Coronary artery (tissue), 2 donors: Measurements from ENCODE around the gene MIPOL1.

Source experiments
- DNase-seq: peaks from one replicate; pipeline ENCODE4 v3.0.0-alpha.2; 2017; ENCODE audit warnings: low spot score
- H3K27ac ChIP-seq, 2 donors: fragments of 200-600 bp; sonication (generic); one replicate each; pipeline ENCODE4 v1.5.1; 2016 to 2019
- H3K4me3 ChIP-seq: fragments of 200-600 bp; sonication (generic); 2 replicates; pipeline ENCODE4 v1.5.1; 2016; ENCODE audit warnings: mild to moderate bottlenecking, moderate library complexity
- TF ChIP-seq, protein P1 (sequence below): fragments of 200-600 bp; sonication (generic); IDR thresholded peaks from one replicate; pipeline ENCODE4 v1.5.1; 2019; ENCODE audit warnings: antibody characterized with exemption

The MIPOL1 gene

DNA sequence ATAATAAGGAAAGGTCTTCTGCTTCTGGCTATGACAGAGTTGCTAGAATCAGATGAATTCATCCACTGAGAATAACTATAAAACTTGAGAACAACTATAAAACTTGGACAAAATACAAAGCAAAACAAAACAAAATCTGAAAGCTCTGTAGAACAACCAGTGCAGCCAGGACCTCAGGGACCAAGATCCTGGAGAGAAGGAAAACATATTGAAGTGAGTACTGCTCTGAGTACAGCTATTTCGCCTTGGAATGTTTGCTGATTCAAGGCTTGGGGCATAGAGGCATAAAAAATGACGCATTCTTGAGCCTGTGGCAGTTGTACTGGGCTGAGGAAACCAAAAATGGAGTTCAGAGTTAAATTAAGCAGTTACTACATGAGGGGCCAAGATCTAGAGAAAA, 375.6 kb downstream of the MIPOL1 start:
- Histone ChIP-seq H3K27ac (no peak overlapping the region), H3K4me3 (no peak overlapping the region)
- no peak for DNase-seq
- TF ChIP-seq, protein P1, sequence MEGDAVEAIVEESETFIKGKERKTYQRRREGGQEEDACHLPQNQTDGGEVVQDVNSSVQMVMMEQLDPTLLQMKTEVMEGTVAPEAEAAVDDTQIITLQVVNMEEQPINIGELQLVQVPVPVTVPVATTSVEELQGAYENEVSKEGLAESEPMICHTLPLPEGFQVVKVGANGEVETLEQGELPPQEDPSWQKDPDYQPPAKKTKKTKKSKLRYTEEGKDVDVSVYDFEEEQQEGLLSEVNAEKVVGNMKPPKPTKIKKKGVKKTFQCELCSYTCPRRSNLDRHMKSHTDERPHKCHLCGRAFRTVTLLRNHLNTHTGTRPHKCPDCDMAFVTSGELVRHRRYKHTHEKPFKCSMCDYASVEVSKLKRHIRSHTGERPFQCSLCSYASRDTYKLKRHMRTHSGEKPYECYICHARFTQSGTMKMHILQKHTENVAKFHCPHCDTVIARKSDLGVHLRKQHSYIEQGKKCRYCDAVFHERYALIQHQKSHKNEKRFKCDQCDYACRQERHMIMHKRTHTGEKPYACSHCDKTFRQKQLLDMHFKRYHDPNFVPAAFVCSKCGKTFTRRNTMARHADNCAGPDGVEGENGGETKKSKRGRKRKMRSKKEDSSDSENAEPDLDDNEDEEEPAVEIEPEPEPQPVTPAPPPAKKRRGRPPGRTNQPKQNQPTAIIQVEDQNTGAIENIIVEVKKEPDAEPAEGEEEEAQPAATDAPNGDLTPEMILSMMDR: no peak

DNA sequence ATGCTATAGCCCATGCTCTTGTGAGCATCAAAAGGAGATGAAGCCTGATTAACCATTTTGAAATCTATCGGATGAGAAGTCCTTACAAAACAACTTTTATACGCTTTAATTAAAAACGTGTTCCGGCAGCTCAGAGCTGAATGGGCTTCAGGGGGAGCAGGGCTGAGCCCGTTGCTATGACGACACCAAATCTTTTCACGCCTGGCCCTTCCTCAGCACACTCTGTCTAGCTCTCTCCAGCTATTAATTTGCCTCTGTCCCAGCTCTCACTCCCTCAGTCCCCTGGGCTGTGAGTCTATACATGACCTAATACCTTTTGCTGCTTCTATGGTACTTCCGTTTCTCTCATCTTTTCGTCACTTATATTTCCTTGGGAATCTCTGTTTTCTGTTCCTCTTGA, 381.5 kb downstream of the MIPOL1 start:
- no peak for DNase-seq
- no peak overlapping the region for H3K27ac ChIP-seq
- no peak overlapping the region for H3K4me3 ChIP-seq
- TF ChIP-seq, protein P1: no peak

DNA sequence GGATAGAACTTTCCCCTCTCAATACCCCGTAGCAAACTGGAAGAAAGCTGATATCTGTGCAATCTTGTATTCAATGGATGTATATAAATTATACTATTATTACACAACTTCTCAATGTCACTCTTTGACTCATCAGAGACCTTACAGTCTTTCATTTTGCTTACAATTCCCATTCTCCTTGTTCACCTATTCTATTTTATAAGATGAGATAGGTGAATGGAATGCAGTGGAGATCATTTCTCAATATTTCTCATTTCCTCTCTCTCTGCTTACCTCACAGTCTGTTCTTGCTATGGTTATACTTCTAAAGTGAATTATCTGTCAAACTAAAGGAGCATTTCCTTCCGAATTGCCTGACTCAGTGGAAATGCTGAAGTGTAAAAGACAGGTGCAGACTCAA, 382.4 kb downstream of the MIPOL1 start:
- TF ChIP-seq, protein P1: no peak
- no peak for DNase-seq
- Histone ChIP-seq H3K27ac (no peak overlapping the region), H3K4me3 (no peak overlapping the region)

DNA sequence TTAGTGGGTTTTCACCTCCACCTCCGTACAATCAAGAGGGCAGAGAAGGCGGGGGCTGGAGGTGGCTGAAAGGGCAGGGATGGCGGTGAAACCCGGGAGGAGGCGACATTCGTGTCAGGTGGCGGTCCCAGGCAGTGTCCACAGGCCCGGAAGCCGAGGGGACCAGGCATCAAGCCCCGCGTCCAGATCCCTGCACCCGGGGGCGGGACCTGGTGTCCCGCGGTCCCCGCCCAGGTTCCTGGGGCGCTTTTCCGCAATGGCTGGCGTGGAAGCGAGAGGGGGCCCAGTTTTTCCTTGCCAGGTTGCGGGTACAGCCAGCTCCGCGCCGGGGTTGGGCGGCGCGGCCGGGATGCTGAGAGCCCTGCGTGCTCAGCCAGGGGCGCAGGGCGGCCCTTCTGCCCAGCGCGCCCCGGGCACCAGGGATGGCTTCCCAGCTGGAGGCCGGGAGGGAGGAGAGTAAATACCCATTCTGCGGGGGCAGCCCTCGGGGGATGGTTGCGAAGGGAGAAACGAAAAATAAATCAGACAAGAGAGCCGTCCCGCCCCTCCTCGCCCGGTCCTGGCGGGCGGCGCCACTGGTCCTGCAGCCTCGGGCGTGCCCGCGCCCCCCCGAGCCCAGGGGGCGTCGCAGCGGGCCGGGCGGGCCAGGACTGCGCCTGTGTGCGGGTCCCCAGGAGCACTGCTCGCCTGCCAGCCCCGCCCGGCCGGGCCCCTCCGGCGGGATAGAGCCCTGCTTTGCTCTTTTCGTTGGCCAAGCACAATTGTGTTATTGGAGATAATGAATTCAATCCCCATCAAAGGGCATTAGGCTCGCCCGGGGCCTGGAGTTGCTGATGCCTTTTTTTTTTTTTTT, 385.8 kb downstream of the MIPOL1 start:
- Histone ChIP-seq H3K27ac (no peak overlapping the region), H3K4me3 (peak overlapping the region; percentile 11)
- no peak for DNase-seq
- TF ChIP-seq, protein P1: no peak

DNA sequence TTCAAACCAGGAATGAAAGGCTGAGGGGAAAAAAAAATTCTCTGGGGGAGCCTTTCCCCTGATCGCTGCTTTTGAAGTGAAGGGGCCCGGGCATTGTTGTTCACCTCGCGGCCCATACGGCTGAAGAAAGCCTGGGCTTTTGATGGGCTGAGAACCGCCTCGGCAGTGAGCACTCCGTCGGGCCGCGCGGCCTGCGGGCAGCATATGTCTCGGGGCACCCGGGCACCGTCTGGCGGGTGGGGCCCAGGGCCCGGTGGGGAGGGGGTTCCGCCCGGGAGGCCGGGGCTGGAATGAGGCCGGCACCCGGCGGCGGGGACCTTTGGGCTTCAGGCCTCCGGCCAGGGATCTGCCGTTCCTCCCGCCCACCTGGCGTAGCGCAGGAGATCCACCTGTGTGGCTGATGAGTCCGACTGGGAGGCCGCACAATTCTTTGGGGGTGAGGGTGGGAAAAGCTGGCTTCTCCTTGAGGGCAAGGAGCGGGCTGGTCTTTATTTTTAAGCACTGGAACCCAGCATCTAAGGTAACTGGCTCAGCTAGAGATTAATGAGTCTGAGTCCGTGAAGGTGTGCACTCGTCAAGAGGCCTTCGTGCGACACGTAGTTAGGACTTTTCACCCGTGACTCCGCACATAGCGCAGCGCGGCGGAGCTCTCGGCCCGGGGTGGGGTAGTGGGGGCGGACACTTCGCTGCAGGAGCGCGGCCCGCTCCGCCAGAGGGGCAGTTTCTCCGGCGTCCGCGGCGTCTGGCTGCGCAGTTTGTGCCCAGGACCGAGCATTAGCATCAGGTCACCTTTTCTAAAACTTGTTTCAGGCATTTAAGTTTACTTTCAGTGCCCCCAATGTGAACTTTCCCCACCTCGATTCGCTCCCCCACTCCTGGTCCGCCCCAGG, 386.7 kb downstream of the MIPOL1 start:
- Histone ChIP-seq H3K27ac (no peak overlapping the region), H3K4me3 (no peak overlapping the region)
- DNase-seq: no peak
- TF ChIP-seq, protein P1: no peak

DNA sequence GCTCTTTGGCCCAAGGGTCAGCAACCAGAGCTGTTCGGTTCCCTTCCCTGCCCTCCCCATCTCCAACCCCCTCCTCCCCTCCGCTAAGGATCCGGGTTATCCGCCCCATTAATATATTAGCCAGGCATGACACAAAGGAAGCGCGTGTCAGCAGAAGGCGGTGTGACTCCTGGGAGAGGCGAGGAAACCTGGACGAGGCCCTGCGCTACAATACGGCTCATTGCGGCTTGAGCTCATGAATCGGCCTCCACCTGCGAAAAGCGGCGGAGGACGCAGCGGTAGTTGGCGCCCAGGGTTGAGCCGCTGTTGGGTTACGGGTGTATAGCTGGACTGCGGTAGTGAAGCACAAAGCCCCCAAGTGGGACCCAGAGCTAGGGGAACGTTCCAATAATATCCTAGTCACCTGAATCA, 387.4 kb downstream of the MIPOL1 start:
- TF ChIP-seq, protein P1: no peak
- H3K27ac ChIP-seq: no peak overlapping the region
- H3K4me3 ChIP-seq: no peak overlapping the region
- DNase-seq: no peak
